IMR-90 (cell line): ENCODE results near the gene KIDINS220. TPM values are rescaled to one million over a fixed set of nuclear protein-coding genes. Genes with fewer than 3 reads are reported as not detected.

ENCODE experiments used
- ATAC-seq: fragments of 200-7000 bp; cut with Tn5 transposase; 2 replicates; pipeline ENCODE4 v1.9.1; 2020; ENCODE audit warnings: low read depth, mild to moderate bottlenecking, moderate library complexity
- BruUV-seq: library from RNA; stranded (reverse); fragments of 400-500 nt; replicated peaks from 2 replicates; lab custom pipeline; 2021; lab: Mats Ljungman, UMichigan
- CTCF ChIA-PET: fragments of 300-600 bp; formaldehyde crosslinking; extraction: SDS; loops from one replicate; lab custom pipeline; 2021; ENCODE audit warnings: antibody characterized with exemption; lab: Yijun Ruan, JAX
- POLR2A ChIA-PET: fragments of 300-600 bp; sonication (Branson Sonifier 250); formaldehyde crosslinking; loops from one replicate; lab custom pipeline; 2022; ENCODE audit warnings: antibody characterized with exemption; ENCODE audit not compliant: unreplicated experiment; lab: Charles Lee
- DNase-seq: peaks from one replicate; pipeline ENCODE4 v3.0.0; 2013
- H2AFZ ChIP-seq: replicated peaks from 2 replicates; pipeline ENCODE3; 2013; ENCODE audit warnings: low read length, mild to moderate bottlenecking; ENCODE audit not compliant: poor library complexity
- H2AK5ac ChIP-seq: 2 replicates; pipeline ENCODE4 v1.6.1; 2013; ENCODE audit warnings: low read depth, low read length, inconsistent platforms
- H2AK9ac ChIP-seq: replicated peaks from 2 replicates; pipeline ENCODE3; 2013; ENCODE audit warnings: mild to moderate bottlenecking, low read depth, low read length, moderate library complexity; ENCODE audit not compliant: poor library complexity
- H2BK120ac ChIP-seq: 2 replicates; pipeline ENCODE4 v1.6.1; 2013; ENCODE audit warnings: low read depth, low read length, inconsistent platforms
- H2BK15ac ChIP-seq: 3 replicates; pipeline ENCODE4 v1.6.1; 2013; ENCODE audit warnings: low read depth, low read length, inconsistent platforms
- H2BK20ac ChIP-seq: 2 replicates; pipeline ENCODE4 v1.6.1; 2013; ENCODE audit warnings: low read depth, mild to moderate bottlenecking, inconsistent platforms, low read length, moderate library complexity
- H2BK5ac ChIP-seq: 2 replicates; pipeline ENCODE4 v1.6.1; 2013; ENCODE audit warnings: mild to moderate bottlenecking, low read depth, low read length, inconsistent platforms; ENCODE audit not compliant: poor library complexity, severe bottlenecking
- H3K14ac ChIP-seq: replicated peaks from 2 replicates; pipeline ENCODE4 v1.6.1; 2013; ENCODE audit warnings: low read depth, low read length, inconsistent platforms
- H3K18ac ChIP-seq: 2 replicates; pipeline ENCODE4 v1.6.1; 2013; ENCODE audit warnings: low read depth, low read length, control low read depth
- H3K23ac ChIP-seq: 2 replicates; pipeline ENCODE4 v1.6.1; 2013; ENCODE audit warnings: low read depth, low read length, inconsistent platforms
- H3K27ac ChIP-seq: 2 replicates; pipeline ENCODE4 v1.5.1; 2013; ENCODE audit warnings: mild to moderate bottlenecking, control low read depth, low read length; ENCODE audit not compliant: insufficient read depth
- H3K27me3 ChIP-seq: 2 replicates; pipeline ENCODE4 v1.6.1; 2013; ENCODE audit warnings: low read length; ENCODE audit not compliant: control insufficient read depth, insufficient read depth
- H3K36me3 ChIP-seq: 2 replicates; pipeline ENCODE4 v1.6.1; 2013; ENCODE audit warnings: low read length, mixed read lengths; ENCODE audit not compliant: control insufficient read depth, insufficient read depth
- H3K4ac ChIP-seq: 2 replicates; pipeline ENCODE4 v1.6.1; 2013; ENCODE audit warnings: low read depth, low read length, inconsistent platforms
- H3K4me1 ChIP-seq: 2 replicates; pipeline ENCODE4 v1.6.1; 2013; ENCODE audit warnings: low read length, mixed read lengths; ENCODE audit not compliant: control insufficient read depth, insufficient read depth
- H3K4me2 ChIP-seq: 2 replicates; pipeline ENCODE4 v1.6.1; 2013; ENCODE audit warnings: low read depth, mild to moderate bottlenecking, control low read depth, low read length, moderate library complexity
- H3K4me3 ChIP-seq: 2 replicates; pipeline ENCODE4 v1.5.1; 2013; ENCODE audit warnings: low read depth, mild to moderate bottlenecking, control low read depth, low read length, moderate library complexity; ENCODE audit not compliant: insufficient read depth
- H3K56ac ChIP-seq: 2 replicates; pipeline ENCODE4 v1.6.1; 2013; ENCODE audit warnings: low read length, inconsistent platforms; ENCODE audit not compliant: insufficient read depth; ENCODE audit errors: extremely low read depth
- H3K79me1 ChIP-seq, 2 experiments: 2 replicates each; pipeline ENCODE4 v1.6.1; 2013; ENCODE audit warnings: low read length in 2 of 2, inconsistent platforms in 1 of 2, low read depth in 1 of 2
- H3K9ac ChIP-seq: 2 replicates; pipeline ENCODE4 v1.6.1; 2013; ENCODE audit warnings: low read depth, low read length, control low read depth
- H3K9me1 ChIP-seq: 2 replicates; pipeline ENCODE4 v1.6.1; 2013; ENCODE audit warnings: low read length, inconsistent platforms; ENCODE audit not compliant: insufficient read depth
- H3K9me3 ChIP-seq: 2 replicates; pipeline ENCODE4 v1.6.1; 2013; ENCODE audit warnings: low read length; ENCODE audit not compliant: control insufficient read depth, insufficient read depth
- H4K20me1 ChIP-seq: 2 replicates; pipeline ENCODE4 v1.6.1; 2013; ENCODE audit warnings: low read length, inconsistent platforms; ENCODE audit not compliant: insufficient read depth
- H4K5ac ChIP-seq: 2 replicates; pipeline ENCODE4 v1.6.1; 2013; ENCODE audit warnings: mild to moderate bottlenecking, low read depth, low read length, control low read depth
- H4K8ac ChIP-seq, 2 experiments: 2 replicates each; pipeline ENCODE4 v1.6.1; 2013; ENCODE audit warnings: low read depth in 2 of 2, low read length in 2 of 2, control low read depth in 1 of 2, inconsistent platforms in 1 of 2
- H4K91ac ChIP-seq: 2 replicates; pipeline ENCODE4 v1.6.1; 2013; ENCODE audit warnings: low read depth, low read length, inconsistent platforms; ENCODE audit not compliant: insufficient read depth
- CEBPB ChIP-seq: IDR thresholded peaks from 2 replicates; pipeline ENCODE4 v1.6.1; 2012; ENCODE audit warnings: low read depth, low read length, improper control_type of control experiment
- CHD1 ChIP-seq: IDR thresholded peaks from 2 replicates; pipeline ENCODE4 v1.6.1; 2012; ENCODE audit warnings: low read depth, low read length, improper control_type of control experiment
- CTCF ChIP-seq: conservative IDR thresholded peaks from 2 replicates; pipeline ENCODE4 v1.5.1; 2012; ENCODE audit warnings: mild to moderate bottlenecking, low read depth, low read length, improper control_type of control experiment
- NFE2L2 ChIP-seq: fragments of 150-350 bp; IDR thresholded peaks from 2 replicates; pipeline ENCODE4 v1.6.1; 2016; ENCODE audit warnings: low read depth, mild to moderate bottlenecking, low read length
- POLR2A ChIP-seq: IDR thresholded peaks from 2 replicates; pipeline ENCODE4 v1.6.1; 2012; ENCODE audit warnings: mild to moderate bottlenecking, low read depth, low read length
- RCOR1 ChIP-seq: IDR thresholded peaks from 2 replicates; pipeline ENCODE4 v1.6.1; 2012; ENCODE audit warnings: mild to moderate bottlenecking, low read length, improper control_type of control experiment; ENCODE audit not compliant: insufficient replicate concordance
- WGBS, 2 experiments: methylation state at CpG; one replicate each; pipeline versions ENCODE4 v1.1.5 to v1.1.7; 2013; ENCODE audit warnings: missing lambda C conversion rate in 2 of 2; ENCODE audit not compliant: insufficient read length in 1 of 2; ENCODE audit errors: extremely low coverage in 2 of 2; 5-methylcytosine and 5-hydroxymethylcytosine counted together
- dilution Hi-C: fragments of 300-500 bp; cut with HindIII; formaldehyde crosslinking; loops from one replicate; pipeline ENCODE4 v1.14.3; 2018; ENCODE audit warnings: low sequenced_read_pairs; ENCODE audit not compliant: unreplicated experiment
- in situ Hi-C: fragments of 300-500 bp; cut with MboI; formaldehyde crosslinking; loops from 3 replicates; pipeline ENCODE4 v1.14.3; 2019; ENCODE audit warnings: low sequenced_read_pairs, inconsistent platforms, mixed read lengths
- intact Hi-C: fragments of 100-400 bp; cut with micrococcal nuclease; formaldehyde crosslinking; loops from 2 replicates; pipeline ENCODE4 v1.10.0; 2022
- polyA plus RNA-seq, 3 experiments: library from polyadenylated mRNA; depleted of rRNA; stranded (reverse); fragments of >200 nt; gene quantifications; 2 replicates each; pipeline ENCODE4 v1.2.3, GENCODE V29; 2012; ENCODE audit warnings: low replicate concordance in 1 of 3
- total RNA-seq: library from RNA; depleted of rRNA; stranded (reverse); fragments of >200 nt; gene quantifications from 2 replicates; pipeline ENCODE4 v1.2.3, GENCODE V29; 2012

Gene KIDINS220
- total and polyA plus RNA-seq, 2 of the 4 experiments (the other 2 are of a cell fraction), result 23.1 to 63.4 TPM

- peaks cover 0 to 9% of the 10 kb centered on the region in 2 experiments; a peak in 2 of 4 replicates for H3K79me1 ChIP-seq
- no TSS peak for BruUV-seq
- peak overlapping the region; percentile 68 for H3K4ac ChIP-seq
- peak overlapping the region; percentile 64 for H3K14ac ChIP-seq
- CTCF ChIA-PET, result interaction anchor here (0.7 kb wide), 1 partner anchor 411 kb away, joined by 3 read pairs; no protein-coding TSS in a partner anchor
- H4K5ac ChIP-seq, result peak overlapping the region; percentile 8; the same call in 1 of the 2 replicates
- no peaks in the 10 kb centered on the region for H3K9me1 ChIP-seq
- H3K27me3 ChIP-seq, result no peaks in the 10 kb centered on the region
- peaks cover 8% of the 10 kb centered on the region for H3K4me1 ChIP-seq
- 0 out of 2 replicates have a peak overlapping the region, but pooled peaks have one; percentile 13 for H2AK5ac ChIP-seq
- intact Hi-C loops, result loop anchor here (1.0 to 10.0 kb wide), 8 partner anchors 46 to 836 kb away; no protein-coding TSS in a partner anchor
- dilution Hi-C loops, result no loop called here
- TF ChIP-seq CTCF, result no peak
- no peak for TF ChIP-seq NFE2L2
- 0 out of 2 replicates have a peak, but pooled peaks have one; percentile 19 for TF ChIP-seq POLR2A
- TF ChIP-seq CEBPB, result peak; percentile 48; the same call in 1 of the 2 replicates
- TF ChIP-seq CHD1, result peak; percentile 86; the same call in 1 of the 2 replicates
- no peak for TF ChIP-seq RCOR1
- peaks cover 5% of the 10 kb centered on the region for H3K36me3 ChIP-seq
- no peaks in the 10 kb centered on the region for H3K9me3 ChIP-seq
- H2AK9ac ChIP-seq, result no peak overlapping the region
- no peak for ATAC-seq
- in situ Hi-C loops, result loop anchor here (10.0 to 25.0 kb wide), 5 partner anchors 378 to 1571 kb away; no protein-coding TSS in a partner anchor
- H3K4me2 ChIP-seq, result peak overlapping the region; percentile 76
- peaks cover 21% of the 10 kb centered on the region for H4K20me1 ChIP-seq
- WGBS, 2 experiments, result no CpG with 5 or more reads among the region's 30 CpGs
- peak overlapping the region; percentile 64 for H2AFZ ChIP-seq
- H3K23ac ChIP-seq, result peak overlapping the region; percentile 78
- peak overlapping the region; percentile 87 for H3K4me3 ChIP-seq
- H3K9ac ChIP-seq, result peak overlapping the region; percentile 86
- peak; percentile 55 for DNase-seq
- POLR2A ChIA-PET, result interaction anchor here (0.6 to 1.4 kb wide), 4 partner anchors 139 to 790 kb away, joined by 3 to 5 read pairs (median 3); no protein-coding TSS in a partner anchor
- peak overlapping the region; percentile 40 for H2BK120ac ChIP-seq
- peak overlapping the region; percentile 76 for H3K27ac ChIP-seq
- H3K56ac ChIP-seq, result peak overlapping the region; percentile 92
- H2BK20ac ChIP-seq, result 0 out of 2 replicates have a peak overlapping the region, but pooled peaks have one; percentile 4
- H2BK5ac ChIP-seq, result peak overlapping the region; percentile 83
- peak overlapping the region; percentile 47 for H4K91ac ChIP-seq
- no peak overlapping the region for H2BK15ac ChIP-seq
- H3K18ac ChIP-seq, result peak overlapping the region; percentile 62
- H4K8ac ChIP-seq, result peak overlapping the region in 1 of 2 experiments; percentile 10; a peak in 2 of 4 replicates
These were observed 154.4 kb downstream of the KIDINS220 start for GRCh38 chr2:8682719-8683667.
